Measurements from ENCODE around the gene RPS10.

RPS10 gene

GRCh38 chr6:34425498-34426410, at the start of gene RPS10:
Gene RPS10, minus strand, starts transcription at chr6:34426069. Its CDS starts 848 bp downstream, at chr6:34425221.
- peak; percentile 43 to 65 for DNase-seq

DNA sequence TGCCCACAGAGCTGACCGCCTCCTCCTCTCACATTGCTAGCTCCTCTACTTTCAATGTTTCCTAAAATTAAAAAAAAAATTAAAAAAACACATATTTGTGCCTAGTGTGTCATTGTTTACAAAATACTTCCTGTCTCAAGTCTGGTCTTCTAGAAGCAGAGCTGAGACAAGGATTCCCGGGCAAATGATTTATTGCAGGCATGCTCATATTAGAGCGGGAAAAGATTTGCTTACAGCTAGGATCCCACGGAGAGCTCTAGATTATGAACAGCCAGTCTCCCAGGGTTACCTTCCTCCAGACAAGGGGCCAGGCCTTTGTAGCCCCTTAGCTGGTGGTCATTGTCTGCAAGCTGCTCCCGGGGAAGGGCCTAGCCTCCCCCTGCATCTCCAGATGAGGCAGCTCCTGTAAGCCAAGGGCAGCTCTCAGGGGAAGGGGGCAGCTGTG, 49.4 kb upstream of the RPS10 start:
- no peak for DNase-seq

GRCh38 chr6:34474754-34475153, 48.9 kb upstream of the RPS10 start:
- DNase-seq: no peak

DNA sequence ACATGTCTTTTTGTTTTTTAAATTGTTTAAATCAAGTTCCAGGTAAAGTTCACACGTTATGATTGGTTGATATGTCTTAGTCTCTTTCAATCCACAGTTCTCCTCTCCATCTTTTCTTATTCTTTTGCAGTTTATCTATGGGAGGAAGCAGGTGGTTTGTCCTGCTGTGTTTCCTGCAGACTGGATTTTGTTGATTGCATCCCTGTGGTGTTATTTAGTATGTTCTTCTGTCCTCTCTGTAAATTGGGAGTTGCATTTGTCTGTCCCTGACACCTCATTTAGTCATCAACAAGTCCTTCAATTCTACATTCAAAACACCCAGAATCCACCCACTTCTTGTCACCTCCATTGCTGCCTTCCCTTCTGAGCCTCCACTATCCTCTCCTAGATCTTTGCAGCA, 48.1 kb upstream of the RPS10 start:
- no peak for DNase-seq

- DNase-seq: no peak
Observed at GRCh38 chr6:34472425-34472824, 46.6 kb upstream of the RPS10 start.

DNA sequence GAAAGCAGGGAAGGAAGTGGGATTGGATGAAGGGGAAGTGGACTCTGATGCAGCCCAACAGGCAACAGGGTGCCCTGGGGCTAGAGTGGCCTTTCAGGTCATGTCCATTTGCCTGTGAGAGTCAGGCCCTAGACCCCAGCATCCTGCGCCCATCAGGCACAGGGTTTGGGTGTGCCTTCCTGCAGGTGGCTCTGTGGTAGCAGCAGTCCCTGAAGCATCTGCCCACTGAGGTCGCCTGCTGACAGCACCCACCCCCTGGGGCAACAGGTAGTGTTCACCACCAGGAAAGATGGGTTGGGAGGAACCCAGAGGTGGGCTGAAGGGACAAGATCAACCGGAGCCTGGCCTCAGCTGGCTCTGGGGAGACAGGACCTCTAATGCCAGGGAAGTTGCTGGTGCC, 43.6 kb upstream of the RPS10 start:
- DNase-seq: no peak

GRCh38 chr6:34468378-34468892, 42.6 kb upstream of the RPS10 start:
- DNase-seq: no peak

GRCh38 chr6:34466242-34467185, 40.6 kb upstream of the RPS10 start:
- no peak for DNase-seq

DNA sequence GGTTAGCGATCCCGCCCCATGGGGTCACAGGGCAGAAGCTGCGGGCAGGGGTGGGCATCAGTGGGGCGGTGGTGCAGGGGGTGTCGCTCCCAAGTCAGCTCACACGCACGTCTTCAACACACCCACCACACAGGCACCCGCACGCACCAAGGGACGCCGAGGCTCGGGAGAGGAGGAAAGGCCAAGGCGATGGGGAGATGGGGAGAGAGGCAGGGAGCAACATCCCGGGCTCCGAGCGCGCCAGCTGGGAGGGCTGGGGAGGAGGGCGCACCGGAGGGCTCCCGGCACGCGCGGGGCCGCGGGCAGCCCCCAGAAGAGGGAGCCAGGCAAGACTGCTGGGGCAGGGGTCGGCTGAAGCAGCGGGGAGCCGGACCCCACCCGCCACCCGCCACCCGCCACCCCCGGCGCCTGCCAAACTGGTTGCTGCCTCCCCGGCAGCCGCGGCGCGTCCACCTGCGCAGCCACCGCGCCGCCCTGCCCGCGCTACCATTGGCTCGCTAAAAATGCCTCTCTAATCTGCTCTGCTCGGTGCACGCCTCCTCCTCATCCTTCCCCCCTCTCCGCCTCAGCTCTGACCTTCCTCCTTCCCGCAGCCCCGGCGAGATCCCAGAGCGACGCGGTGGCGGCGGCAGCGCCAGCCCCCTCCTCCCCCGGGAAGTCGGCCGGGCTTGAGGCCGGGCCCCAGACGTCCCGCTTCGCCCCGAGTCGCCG, 39.8 kb upstream of the RPS10 start, which contains the start of gene PACSIN1:
Gene PACSIN1, plus strand, starts transcription at position 546 of the 711 bp plus-strand sequence. CDS start 60,230 bp downstream, outside the sequence.
- DNase-seq: peak; percentile 52 to 76

- no peak for DNase-seq
Observed at GRCh38 chr6:34463849-34464248, 38.0 kb upstream of the RPS10 start.

DNA sequence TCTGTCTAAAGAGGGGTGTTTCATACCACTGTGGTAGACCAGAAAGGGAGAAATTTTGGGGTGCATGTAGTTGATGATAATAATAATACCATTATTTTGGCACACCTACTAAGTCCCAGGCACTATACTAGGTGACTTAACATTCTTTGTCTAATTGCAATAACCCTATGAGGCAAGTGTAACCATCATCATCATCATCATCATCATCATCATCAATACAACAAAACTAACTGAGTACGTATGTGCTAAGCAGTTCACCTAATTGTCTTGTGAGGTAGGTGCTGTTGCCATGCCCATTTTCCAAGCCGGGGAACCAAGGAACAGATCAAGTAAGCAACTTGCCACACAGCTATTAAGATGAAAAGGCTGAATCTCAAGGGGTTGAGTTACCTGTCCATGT, 37.4 kb upstream of the RPS10 start:
- no peak for DNase-seq

DNA sequence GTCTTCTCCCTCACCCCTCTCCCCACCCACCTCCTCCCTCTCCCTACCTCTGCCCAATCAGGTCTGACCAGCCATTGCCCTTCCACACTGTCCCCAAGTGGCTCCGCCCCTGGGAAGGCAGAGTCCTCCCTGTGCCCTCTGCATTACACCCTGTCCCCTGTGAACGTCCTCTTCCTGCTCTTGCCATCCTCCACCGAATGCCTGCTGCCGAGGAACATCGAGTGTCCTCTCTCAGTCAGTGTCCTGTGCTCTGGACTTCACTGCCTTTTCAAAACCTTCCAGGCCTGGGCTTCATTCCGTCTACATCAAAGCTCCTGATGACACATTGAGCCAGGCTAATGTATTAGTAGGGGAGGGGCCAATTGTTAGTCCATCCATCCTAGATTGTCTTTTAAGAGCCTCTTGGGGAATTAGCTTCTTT, 36.7 kb upstream of the RPS10 start:
- no peak for DNase-seq

DNA sequence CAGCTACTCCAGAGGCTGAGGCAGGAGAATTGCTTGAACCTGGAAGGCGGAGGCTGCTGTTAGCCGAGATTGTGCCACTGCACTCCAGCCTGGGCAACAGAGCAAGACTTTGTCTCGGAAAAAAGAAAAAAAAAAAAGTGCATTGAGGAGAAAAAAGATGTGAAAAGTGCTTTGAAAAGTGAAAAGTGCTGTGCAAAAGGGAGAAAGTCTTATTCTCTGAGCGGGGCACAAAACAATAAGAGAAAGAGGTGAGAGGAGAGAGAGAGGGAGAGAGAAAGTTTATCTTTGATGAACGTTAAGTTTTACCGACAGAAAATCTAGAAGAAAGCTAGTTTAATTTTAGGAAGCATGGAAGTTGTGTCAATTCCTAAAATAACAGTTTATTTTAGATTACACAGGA, 36.1 kb upstream of the RPS10 start:
- DNase-seq: no peak

- DNase-seq: no peak
Observed at GRCh38 chr6:34460796-34461507, 35.1 kb upstream of the RPS10 start.

DNA sequence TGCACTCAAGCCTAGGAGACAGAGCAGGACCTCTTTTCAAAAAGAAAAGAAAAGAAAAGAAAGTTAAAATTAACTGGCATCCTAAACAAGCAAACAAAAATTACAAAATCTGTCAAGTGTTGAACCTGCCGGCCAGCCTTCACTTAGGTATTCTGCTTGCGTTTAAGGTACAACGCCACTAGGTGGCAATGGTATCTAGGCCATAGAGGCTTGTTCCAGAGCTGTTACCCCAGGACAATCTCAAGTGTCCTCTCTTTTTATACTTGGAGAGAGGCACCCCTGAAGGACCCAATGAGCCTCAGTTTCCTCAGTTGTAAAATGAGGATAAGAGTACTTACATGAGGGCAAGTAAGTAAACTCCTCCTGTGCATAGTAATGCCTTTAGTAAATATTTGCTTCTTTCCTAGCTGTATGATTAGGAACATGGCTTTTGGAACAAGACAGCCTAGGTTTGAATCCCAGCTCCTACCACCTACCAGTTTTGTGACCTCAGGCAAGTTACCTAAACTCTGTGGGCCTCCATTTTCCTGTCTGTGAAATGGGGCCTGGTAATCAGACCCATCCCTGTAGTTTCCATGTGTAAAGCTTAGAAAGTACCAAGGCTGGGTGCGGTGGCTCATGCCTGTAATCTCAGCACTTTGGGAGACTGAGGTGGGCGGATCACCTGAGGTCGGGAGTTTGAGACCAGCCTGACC, 34.2 kb upstream of the RPS10 start:
- DNase-seq: no peak

GRCh38 chr6:34457742-34458735, 32.2 kb upstream of the RPS10 start:
- DNase-seq: no peak

GRCh38 chr6:34457382-34457741, 31.5 kb upstream of the RPS10 start:
- DNase-seq: no peak

GRCh38 chr6:34455831-34456230, 30.0 kb upstream of the RPS10 start:
- no peak for DNase-seq

DNA sequence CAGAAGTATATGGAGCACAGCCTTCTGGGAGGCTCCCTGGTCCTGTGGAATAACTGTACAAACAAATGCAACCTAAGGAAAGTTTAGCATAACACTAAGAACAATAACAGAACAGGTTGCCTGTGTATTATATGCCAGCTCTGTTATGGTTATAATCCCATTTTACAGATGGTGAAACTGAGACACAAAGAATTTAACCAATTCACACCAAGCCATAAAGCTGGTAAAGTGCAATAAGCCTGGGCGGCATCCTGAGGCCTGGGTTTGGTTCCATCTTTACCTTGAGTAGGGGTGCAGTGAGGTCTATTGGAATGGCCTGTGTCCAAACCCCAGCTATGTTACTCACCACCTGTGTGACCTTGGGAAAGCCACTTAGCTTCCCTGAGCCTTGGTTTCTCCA, 25.3 kb upstream of the RPS10 start:
- no peak for DNase-seq

GRCh38 chr6:34447910-34448309, 22.0 kb upstream of the RPS10 start:
- peak; percentile 78 to 80 for DNase-seq

Measured in cerebellar nuclear complex (tissue), 1 donor.